H1 (cell line): ENCODE measurements around the gene WDR76. TPM values are rescaled to one million over a fixed set of nuclear protein-coding genes. Genes with fewer than 3 reads are reported as not detected.

Experiments used
- CTCF ChIA-PET: fragments of 300-600 bp; sonication (Branson Sonifier 250); formaldehyde crosslinking; loops from one replicate; lab custom pipeline; 2021; ENCODE audit not compliant: partially characterized antibody; lab: Charles Lee
- POLR2A ChIA-PET: fragments of 300-600 bp; sonication (Branson Sonifier 250); formaldehyde crosslinking; loops from one replicate; lab custom pipeline; 2021; ENCODE audit warnings: inconsistent platforms; ENCODE audit not compliant: partially characterized antibody; lab: Charles Lee
- DNase-seq, 2 experiments: peaks; one replicate each; pipeline versions ENCODE4 v3.0.0 to v3.0.0-alpha.2; 2010 to 2022; ENCODE audit warnings: low spot score in 2 of 2, low read depth in 1 of 2, mixed read lengths in 1 of 2
- FAIRE-seq: peaks from 2 replicates; lab custom pipeline; 2011; peaks lifted over from hg19 to GRCh38; lab: Jason Lieb, UNC
- H2AFZ ChIP-seq: 2 replicates; pipeline ENCODE4 v1.8.1; 2012; ENCODE audit warnings: low read length, inconsistent platforms
- H2AK5ac ChIP-seq: 2 replicates; pipeline ENCODE4 v1.6.1; 2013; ENCODE audit warnings: low read depth, low read length
- H2BK120ac ChIP-seq: replicated peaks from 2 replicates; pipeline ENCODE3; 2013; ENCODE audit warnings: low read depth, low read length, inconsistent platforms
- H2BK12ac ChIP-seq: 2 replicates; pipeline ENCODE4 v1.6.1; 2013; ENCODE audit warnings: low read depth, low read length
- H2BK15ac ChIP-seq: 2 replicates; pipeline ENCODE4 v1.6.1; 2013; ENCODE audit warnings: low read length
- H2BK20ac ChIP-seq: 2 replicates; pipeline ENCODE4 v1.6.1; 2013; ENCODE audit warnings: low read length
- H2BK5ac ChIP-seq: 2 replicates; pipeline ENCODE4 v1.6.1; 2013; ENCODE audit warnings: low read depth, low read length
- H3K14ac ChIP-seq: 2 replicates; pipeline ENCODE4 v1.6.1; 2013; ENCODE audit warnings: inconsistent platforms; ENCODE audit not compliant: insufficient read length
- H3K18ac ChIP-seq: 2 replicates; pipeline ENCODE4 v1.6.1; 2013; ENCODE audit warnings: low read length; ENCODE audit errors: extremely low read depth
- H3K23ac ChIP-seq: 2 replicates; pipeline ENCODE4 v1.6.1; 2013; ENCODE audit warnings: inconsistent platforms; ENCODE audit not compliant: insufficient read length
- H3K23me2 ChIP-seq: 2 replicates; pipeline ENCODE4 v1.6.1; 2013; ENCODE audit warnings: low read depth, low read length
- H3K27ac ChIP-seq: 2 replicates; pipeline ENCODE4 v1.6.1; 2011; ENCODE audit warnings: low read depth, low read length, inconsistent platforms
- H3K27me3 ChIP-seq, 4 experiments: replicated peaks in 1 of 4; 1 replicate in 1 of 4; 2 replicates in 3 of 4; pipeline versions ENCODE4 v1.6.1 to v1.8.1; 2011 to 2013; ENCODE audit warnings: low read length in 3 of 4, mild to moderate bottlenecking in 3 of 4, inconsistent platforms in 2 of 4, mixed read lengths in 2 of 4, moderate library complexity in 1 of 4; ENCODE audit not compliant: control insufficient read depth in 3 of 4, insufficient read depth in 3 of 4; ENCODE audit errors: extremely low read depth in 1 of 4
- H3K36me3 ChIP-seq, 4 experiments: 2 replicates each; pipeline versions ENCODE4 v1.6.1 to v1.8.1; 2011 to 2013; ENCODE audit warnings: mild to moderate bottlenecking in 4 of 4, low read length in 3 of 4, moderate library complexity in 2 of 4, control low read depth in 1 of 4, inconsistent platforms in 1 of 4; ENCODE audit not compliant: insufficient read depth in 4 of 4, control insufficient read depth in 2 of 4
- H3K4ac ChIP-seq: replicated peaks from 2 replicates; pipeline ENCODE3; 2013; ENCODE audit warnings: low read length, low read depth, mixed read lengths, inconsistent platforms; ENCODE audit not compliant: insufficient read length
- H3K4me1 ChIP-seq, 4 experiments: replicated peaks in 1 of 4; 1 replicate in 1 of 4; 2 replicates in 3 of 4; pipeline versions ENCODE4 v1.6.1 to v1.8.1; 2011 to 2013; ENCODE audit warnings: low read length in 3 of 4, inconsistent platforms in 2 of 4, mixed read lengths in 1 of 4; ENCODE audit not compliant: insufficient read depth in 4 of 4, control insufficient read depth in 3 of 4
- H3K4me2 ChIP-seq, 2 experiments: 2 replicates each; pipeline versions ENCODE4 v1.6.1 to v1.8.1; 2011 to 2013; ENCODE audit warnings: low read depth in 2 of 2, low read length in 2 of 2, control low read depth in 1 of 2, inconsistent platforms in 1 of 2, mild to moderate bottlenecking in 1 of 2; ENCODE audit not compliant: insufficient read depth in 1 of 2
- H3K4me3 ChIP-seq, 4 experiments: fragments of 200-600, 300-600 bp in 1 of 4; sonication (generic), shearing (Covaris generic), sonication (Bioruptor Twin) in 1 of 4; 2 replicates each; pipeline versions ENCODE4 v1.5.1 to v1.8.1; 2011 to 2016; ENCODE audit warnings: low read length in 4 of 4, low read depth in 3 of 4, control low read depth in 2 of 4, inconsistent platforms in 2 of 4, mild to moderate bottlenecking in 2 of 4, mixed read lengths in 1 of 4, moderate library complexity in 1 of 4; ENCODE audit not compliant: insufficient read depth in 2 of 4; ENCODE audit errors: extremely low read depth in 1 of 4
- H3K56ac ChIP-seq: replicated peaks from 2 replicates; pipeline ENCODE3; 2013; ENCODE audit warnings: low read depth, mild to moderate bottlenecking, mixed read lengths, low read length, inconsistent platforms; ENCODE audit not compliant: insufficient read length
- H3K79me1 ChIP-seq: 2 replicates; pipeline ENCODE4 v1.6.1; 2013; ENCODE audit warnings: low read depth, low read length, control low read depth
- H3K79me2 ChIP-seq, 2 experiments: 2 replicates each; pipeline versions ENCODE4 v1.6.1 to v1.8.1; 2012 to 2013; ENCODE audit warnings: low read length in 2 of 2, mild to moderate bottlenecking in 2 of 2, inconsistent platforms in 1 of 2; ENCODE audit not compliant: insufficient read depth in 2 of 2, control insufficient read depth in 1 of 2
- H3K9ac ChIP-seq, 4 experiments: replicated peaks in 1 of 4; 1 replicate in 1 of 4; 2 replicates in 3 of 4; pipeline versions ENCODE4 v1.6.1 to v1.8.1; 2011 to 2013; ENCODE audit warnings: low read depth in 3 of 4, low read length in 3 of 4, control low read depth in 2 of 4, mild to moderate bottlenecking in 2 of 4, moderate library complexity in 2 of 4, inconsistent platforms in 1 of 4; ENCODE audit errors: extremely low read depth in 1 of 4
- H3K9me3 ChIP-seq, 2 experiments: 2 replicates each; pipeline versions ENCODE4 v1.6.1 to v1.8.1; 2012 to 2013; ENCODE audit warnings: mild to moderate bottlenecking in 2 of 2, moderate library complexity in 2 of 2, control low read depth in 1 of 2, inconsistent platforms in 1 of 2, low read depth in 1 of 2, low read length in 1 of 2, mixed read lengths in 1 of 2; ENCODE audit not compliant: insufficient read depth in 2 of 2
- H4K20me1 ChIP-seq, 2 experiments: replicated peaks in 1 of 2; 2 replicates each; pipeline versions ENCODE3 to v1.8.1; 2011 to 2013; ENCODE audit warnings: inconsistent platforms in 2 of 2, low read length in 2 of 2, mild to moderate bottlenecking in 1 of 2; ENCODE audit not compliant: insufficient read depth in 2 of 2, control insufficient read depth in 1 of 2
- H4K5ac ChIP-seq: 2 replicates; pipeline ENCODE4 v1.6.1; 2013; ENCODE audit warnings: low read length, low read depth, mixed read lengths, inconsistent platforms; ENCODE audit not compliant: insufficient read length
- H4K8ac ChIP-seq: 2 replicates; pipeline ENCODE4 v1.8.0; 2013; ENCODE audit warnings: mild to moderate bottlenecking, moderate library complexity, low read length, inconsistent platforms; ENCODE audit not compliant: insufficient read depth; ENCODE audit errors: extremely low read depth
- H4K91ac ChIP-seq: replicated peaks from 2 replicates; pipeline ENCODE3; 2013; ENCODE audit warnings: low read length, mixed read lengths, inconsistent platforms; ENCODE audit not compliant: insufficient read length
- BACH1 ChIP-seq: IDR thresholded peaks from 2 replicates; pipeline ENCODE4 v1.6.1; 2012; ENCODE audit warnings: low read length, improper control_type of control experiment
- BCL11A ChIP-seq, 2 experiments: IDR thresholded peaks; one replicate each; pipeline ENCODE4 v1.6.1; 2011; ENCODE audit warnings: low read depth in 2 of 2, low read length in 2 of 2, mild to moderate bottlenecking in 2 of 2
- CTBP2 ChIP-seq: IDR thresholded peaks from 2 replicates; pipeline ENCODE4 v1.7.0; 2011; ENCODE audit warnings: borderline replicate concordance, mild to moderate bottlenecking, moderate library complexity, mixed read lengths, low read length; ENCODE audit not compliant: insufficient read depth, insufficient read length
- E2F6 ChIP-seq: IDR thresholded peaks from 2 replicates; pipeline ENCODE4 v1.6.1; 2012; ENCODE audit warnings: inconsistent platforms
- EGR1 ChIP-seq: IDR thresholded peaks from 2 replicates; pipeline ENCODE4 v1.6.1; 2011; ENCODE audit warnings: low read depth, low read length, borderline replicate concordance
- SIRT6 ChIP-seq: IDR thresholded peaks from one replicate; pipeline ENCODE4 v1.7.1; 2012; ENCODE audit warnings: low read length, inconsistent platforms
- SIX5 ChIP-seq: IDR thresholded peaks from 2 replicates; pipeline ENCODE4 v1.6.1; 2011; ENCODE audit warnings: mild to moderate bottlenecking, low read depth, low read length
- YY1 ChIP-seq: IDR thresholded peaks from 2 replicates; pipeline ENCODE4 v1.6.1; 2011; ENCODE audit warnings: low read depth, mild to moderate bottlenecking, low read length
- WGBS, 2 experiments: shearing (Covaris generic) in 1 of 2; methylation state at CpG; one replicate each; pipeline versions ENCODE4 v1.1.6 to v1.1.7; 2013 to 2015; ENCODE audit warnings: low lambda C conversion rate in 2 of 2, mixed read lengths in 2 of 2, inconsistent platforms in 1 of 2, low coverage in 1 of 2, missing lambda C conversion rate in 1 of 2; ENCODE audit not compliant: insufficient replicate concordance in 2 of 2, insufficient coverage in 1 of 2, insufficient read length in 1 of 2; ENCODE audit errors: extremely low coverage in 1 of 2, missing lambda C conversion rate in 1 of 2; 5-methylcytosine and 5-hydroxymethylcytosine counted together
- polyA plus RNA-seq, 7 experiments: library from polyadenylated mRNA; depleted of rRNA in 3 of 7; stranded (reverse) in 5 of 7; unstranded in 2 of 7; fragments of >200 nt in 5 of 7; fragments of 200-250 nt in 2 of 7; gene quantifications; 1 replicate in 5 of 7; 2 replicates in 1 of 7; 4 replicates in 1 of 7; pipeline versions ENCODE4 v1.2.1 to v1.2.3, GENCODE V29; 2011 to 2013; ENCODE audit warnings: missing spikeins in 2 of 7, mixed read lengths in 2 of 7
- total RNA-seq: library from RNA; stranded (reverse); fragmentation: NEBNext Ultra II Directional; extraction: Animal tissue kit (Norgen Biotek cat#: 25700); gene quantifications from 2 replicates; pipeline ENCODE4 v1.2.1, GENCODE V29; 2021

WDR76 gene
- total and polyA plus RNA-seq, 2 of the 8 experiments (the other 6 are each of a cell fraction or from before 2014, with no cell fraction given), result 4.1 to 18.9 TPM

- Histone ChIP-seq H2BK120ac (no peak overlapping the region), H4K5ac (no peak overlapping the region), H4K20me1 (peaks cover 0 to 1% of the 10 kb centered on the region in 2 experiments), H3K56ac (no peak overlapping the region), H3K23me2 (no peaks in the 10 kb centered on the region), H3K4me3 (no peak overlapping the region), H3K18ac (no peak overlapping the region), H3K79me2 (no peaks in the 10 kb centered on the region), H2AK5ac (no peak overlapping the region), H2BK5ac (no peak overlapping the region), H3K4ac (no peak overlapping the region), H4K8ac (no peak overlapping the region), H3K9ac (no peak overlapping the region), H2BK12ac (no peak overlapping the region), H3K79me1 (no peaks in the 10 kb centered on the region), H3K14ac (no peak overlapping the region), H3K23ac (no peak overlapping the region), H2BK20ac (no peak overlapping the region), H3K27me3 (peaks cover 0 to 1% (median 0%) of the 10 kb centered on the region in 4 experiments; a peak in 1 of 7 replicates), H3K27ac (no peak overlapping the region), H4K91ac (no peak overlapping the region), H3K4me2 (no peak overlapping the region), H3K9me3 (no peaks in the 10 kb centered on the region), H3K36me3 (peaks cover 28 to 92% (median 68%) of the 10 kb centered on the region in 4 experiments), H3K4me1 (no peaks in the 10 kb centered on the region), H2AFZ (no peak overlapping the region), H2BK15ac (no peak overlapping the region)
- TF ChIP-seq SIRT6, result no peak
- TF ChIP-seq BACH1, result no peak
- no peak for TF ChIP-seq EGR1
- no peak for TF ChIP-seq BCL11A (IDR thresholded peaks at IDR 0.05; ENCODE audit: low read depth in 2 of 2, low read length in 2 of 2)
- no peak for TF ChIP-seq CTBP2
- no peak for TF ChIP-seq E2F6
- TF ChIP-seq SIX5, result no peak
- TF ChIP-seq YY1, result no peak
- CTCF ChIA-PET, result interaction anchor here (0.6 to 1.3 kb wide), 4 partner anchors 39 to 493 kb away, joined by 3 to 4 read pairs (median 4); no protein-coding TSS in a partner anchor
- DNase-seq (no peak), FAIRE-seq (no peak)
- 98% methylated on average over 6 of the region's 6 CpGs; no CpG with 5 or more reads in 1 of the 2 experiments for WGBS, 2 experiments
- POLR2A ChIA-PET, result interaction anchor here (1.1 to 6.5 kb wide), 3 partner anchors 10 to 18 kb away, joined by 3 to 71 read pairs (median 4); partner anchors contain the start of genes HYPK and SERINC4
These were observed 17.7 kb upstream of the WDR76 start for GRCh38 chr15:43808960-43809678.
